ENCODE measurements around the gene RRP36. TPM values are rescaled to one million over a fixed set of nuclear protein-coding genes. Genes with fewer than 3 reads are reported as not detected.

Gene RRP36
- total and polyA plus RNA-seq, 4 experiments from 2014 or later, result 56.5 to 77.0 (median 62.1) TPM

GRCh38 chr6:43043310-43043709 is 21.9 kb downstream of the RRP36 start:
- Mint-ChIP-seq H3K36me3 (peaks cover 27 to 52% of the 10 kb centered on the region in 2 donors), H3K27ac (peak overlapping the region in 1 of 7 donors; percentile 32), H3K4me3 (no peak overlapping the region), H3K9me3 (no peaks in the 10 kb centered on the region), H3K4me1 (no peaks in the 10 kb centered on the region), H3K27me3 (no peaks in the 10 kb centered on the region)
- Histone ChIP-seq H3K4me1 (ENCODE audit: insufficient read depth, low read length) (no peaks in the 10 kb centered on the region), H3K27me3 (ENCODE audit: insufficient read depth, low read length) (no peaks in the 10 kb centered on the region), H3K9me3 (ENCODE audit: control insufficient read depth in 1 of 2, low read length in 2 of 2) (no peaks in the 10 kb centered on the region), H3K27ac (ENCODE audit: low read depth, low read length) (no peak overlapping the region), H3K36me3 (ENCODE audit: insufficient read depth, low read length) (peaks cover 37% of the 10 kb centered on the region), H3K4me3 (ENCODE audit: low read length in 2 of 2) (no peak overlapping the region)
- no peak for DNase-seq
- ChIA-PET CTCF (ENCODE audit: partially characterized antibody) (no interaction called here), POLR2A (ENCODE audit: partially characterized antibody) (interaction anchor here (1.5 kb wide), 1 partner anchor 22 kb away, joined by 4 read pairs; the partner anchor contains the start of gene RRP36)
- intact Hi-C loops (cut with micrococcal nuclease), result no loop called here

GRCh38 chr6:43045371-43045930 is 24.0 kb downstream of the RRP36 start:
- peaks cover 24 to 54% of the 10 kb centered on the region in 2 donors for H3K36me3 Mint-ChIP-seq

GRCh38 chr6:43047998-43048397 is 26.6 kb downstream of the RRP36 start:
- Mint-ChIP-seq H3K36me3 (peaks cover 20 to 47% of the 10 kb centered on the region in 2 donors), H3K4me1 (peaks cover 6 to 23% (median 18%) of the 10 kb centered on the region in 4 donors), H3K27ac (no peak overlapping the region), H3K4me3 (no peak overlapping the region), H3K9me3 (no peaks in the 10 kb centered on the region), H3K27me3 (no peaks in the 10 kb centered on the region)
- H3K9me3 ChIP-seq (ENCODE audit: control insufficient read depth in 1 of 2, low read length in 2 of 2), result no peaks in the 10 kb centered on the region
- H3K27ac ChIP-seq (ENCODE audit: low read depth, low read length), result no peak overlapping the region
- DNase-seq, result no peak
- H3K27me3 ChIP-seq (ENCODE audit: insufficient read depth, low read length), result no peaks in the 10 kb centered on the region
- intact Hi-C loops (cut with micrococcal nuclease), result no loop called here
- ChIA-PET CTCF (ENCODE audit: partially characterized antibody) (no interaction called here), POLR2A (ENCODE audit: partially characterized antibody) (no interaction called here)
- peaks cover 19% of the 10 kb centered on the region for H3K4me1 ChIP-seq (ENCODE audit: insufficient read depth, low read length)
- H3K36me3 ChIP-seq (ENCODE audit: insufficient read depth, low read length), result peaks cover 37% of the 10 kb centered on the region
- H3K4me3 ChIP-seq (ENCODE audit: low read length in 2 of 2), result no peak overlapping the region

More at GRCh38 chr6:43045371-43045930, 24.0 kb downstream of the RRP36 start:
- no peak overlapping the region for H3K4me3 ChIP-seq (ENCODE audit: low read length in 2 of 2)
- no peak overlapping the region for H3K27ac ChIP-seq (ENCODE audit: low read depth, low read length)
- no peak overlapping the region for H3K4me3 Mint-ChIP-seq
- H3K4me1 ChIP-seq (ENCODE audit: insufficient read depth, low read length), result no peaks in the 10 kb centered on the region
- no peaks in the 10 kb centered on the region for H3K27me3 Mint-ChIP-seq
- no peaks in the 10 kb centered on the region for H3K27me3 ChIP-seq (ENCODE audit: insufficient read depth, low read length)
- peak overlapping the region in 3 of 7 donors; percentile 41 to 70 (median 54) for H3K27ac Mint-ChIP-seq
- H3K36me3 ChIP-seq (ENCODE audit: insufficient read depth, low read length), result peaks cover 41% of the 10 kb centered on the region
- H3K9me3 Mint-ChIP-seq, result no peaks in the 10 kb centered on the region
- intact Hi-C loops (cut with micrococcal nuclease), result no loop called here
- DNase-seq, result no peak
- POLR2A ChIA-PET (ENCODE audit: partially characterized antibody), result interaction anchor here (0.5 to 1.1 kb wide), 3 partner anchors 8 to 996 kb away, joined by 3 to 4 read pairs (median 3); partner anchors contain the start of gene CUL7
- CTCF ChIA-PET (ENCODE audit: partially characterized antibody), result no interaction called here
- H3K4me1 Mint-ChIP-seq, result peaks cover 0 to under 1% (median under 1%) of the 10 kb centered on the region in 4 donors
- no peaks in the 10 kb centered on the region for H3K9me3 ChIP-seq (ENCODE audit: control insufficient read depth in 1 of 2, low read length in 2 of 2)

- H3K36me3 ChIP-seq (ENCODE audit: insufficient read depth, low read length), result peaks cover 20% of the 10 kb centered on the region
- peaks cover 31% of the 10 kb centered on the region for H3K4me1 ChIP-seq (ENCODE audit: insufficient read depth, low read length)
- no peaks in the 10 kb centered on the region for H3K27me3 ChIP-seq (ENCODE audit: insufficient read depth, low read length)
- no peak overlapping the region for H3K4me3 Mint-ChIP-seq
- no peak for DNase-seq
- no peak overlapping the region for H3K27ac ChIP-seq (ENCODE audit: low read depth, low read length)
- CTCF ChIA-PET (ENCODE audit: partially characterized antibody), result interaction anchor here (1.1 kb wide), 1 partner anchor 178 kb away, joined by 3 read pairs; the partner anchor contains the start of gene DNPH1
- peak overlapping the region in 4 of 7 donors; percentile 70 to 90 (median 83) for H3K27ac Mint-ChIP-seq
- POLR2A ChIA-PET (ENCODE audit: partially characterized antibody), result interaction anchor here (3.2 to 4.6 kb wide), 2 partner anchors 9 to 71 kb away, joined by 11 to 37 read pairs; partner anchors contain the start of genes KLC4, MRPL2 and PEX6
- no peaks in the 10 kb centered on the region for H3K9me3 ChIP-seq (ENCODE audit: control insufficient read depth in 1 of 2, low read length in 2 of 2)
- intact Hi-C loops (cut with micrococcal nuclease), result no loop called here
- H3K4me3 ChIP-seq (ENCODE audit: low read length in 2 of 2), result no peak overlapping the region
- H3K9me3 Mint-ChIP-seq, result peaks cover 0 to 2% (median 0%) of the 10 kb centered on the region in 8 donors
- peaks cover 13 to 39% (median 33%) of the 10 kb centered on the region in 4 donors for H3K4me1 Mint-ChIP-seq
- peaks cover 19 to 47% of the 10 kb centered on the region in 2 donors for H3K36me3 Mint-ChIP-seq
- no peaks in the 10 kb centered on the region for H3K27me3 Mint-ChIP-seq
Measured at GRCh38 chr6:43050981-43051380, 29.6 kb downstream of the RRP36 start.

GRCh38 chr6:43052225-43052841 is 30.9 kb downstream of the RRP36 start:
- CTCF ChIA-PET (ENCODE audit: partially characterized antibody), result no interaction called here
- intact Hi-C loops (cut with micrococcal nuclease), result no loop called here

GRCh38 chr6:43052842-43053544 is 31.6 kb downstream of the RRP36 start:
- Mint-ChIP-seq H3K9me3 (peaks cover 0 to 2% (median 0%) of the 10 kb centered on the region in 8 donors), H3K4me3 (peak overlapping the region; percentile 92 to 97 (median 94)), H3K4me1 (peaks cover 15 to 44% (median 38%) of the 10 kb centered on the region in 4 donors), H3K36me3 (peaks cover 15 to 38% of the 10 kb centered on the region in 2 donors), H3K27me3 (no peaks in the 10 kb centered on the region), H3K27ac (peak overlapping the region; percentile 94 to 98 (median 97))
- Histone ChIP-seq H3K9me3 (ENCODE audit: control insufficient read depth in 1 of 2, low read length in 2 of 2) (no peaks in the 10 kb centered on the region), H3K4me3 (ENCODE audit: low read length in 2 of 2) (peak overlapping the region; percentile 81 to 88), H3K36me3 (ENCODE audit: insufficient read depth, low read length) (peaks cover 21% of the 10 kb centered on the region), H3K27me3 (ENCODE audit: insufficient read depth, low read length) (no peaks in the 10 kb centered on the region), H3K27ac (ENCODE audit: low read depth, low read length) (peak overlapping the region; percentile 85), H3K4me1 (ENCODE audit: insufficient read depth, low read length) (peaks cover 34% of the 10 kb centered on the region)
- CTCF ChIA-PET (ENCODE audit: partially characterized antibody), result interaction anchor here (1.1 to 1.9 kb wide), 5 partner anchors 17 to 73 kb away, joined by 3 to 6 read pairs (median 3); partner anchors contain the start of gene RRP36
- POLR2A ChIA-PET (ENCODE audit: partially characterized antibody), result interaction anchor here (0.6 to 5.3 kb wide), 14 partner anchors 31 to 530 kb away, joined by 3 to 51 read pairs (median 4); partner anchors contain the start of genes ABCC10, CNPY3, KLHDC3 and MEA1
- intact Hi-C loops (cut with micrococcal nuclease), result loop anchor here (1.0 kb wide), 5 partner anchors 39 to 124 kb away; partner anchors contain the start of genes CNPY3, KLHDC3, PEX6 and PPP2R5D
- DNase-seq, result no peak

More at GRCh38 chr6:43052225-43052841, 30.9 kb downstream of the RRP36 start:
- Histone ChIP-seq H3K27ac (ENCODE audit: low read depth, low read length) (peak overlapping the region; percentile 85), H3K9me3 (ENCODE audit: control insufficient read depth in 1 of 2, low read length in 2 of 2) (no peaks in the 10 kb centered on the region), H3K27me3 (ENCODE audit: insufficient read depth, low read length) (no peaks in the 10 kb centered on the region), H3K4me1 (ENCODE audit: insufficient read depth, low read length) (peaks cover 31% of the 10 kb centered on the region), H3K4me3 (ENCODE audit: low read length in 2 of 2) (no peak overlapping the region), H3K36me3 (ENCODE audit: insufficient read depth, low read length) (peaks cover 19% of the 10 kb centered on the region)
- no peak for DNase-seq
- H3K27ac Mint-ChIP-seq, result peak overlapping the region; percentile 94 to 98 (median 97)
- H3K27me3 Mint-ChIP-seq, result no peaks in the 10 kb centered on the region
- peak overlapping the region; percentile 92 to 97 (median 94) for H3K4me3 Mint-ChIP-seq
- peaks cover 13 to 41% (median 33%) of the 10 kb centered on the region in 4 donors for H3K4me1 Mint-ChIP-seq
- H3K36me3 Mint-ChIP-seq, result peaks cover 19 to 41% of the 10 kb centered on the region in 2 donors
- POLR2A ChIA-PET (ENCODE audit: partially characterized antibody), result interaction anchor here (0.6 to 5.3 kb wide), 7 partner anchors 30 to 531 kb away, joined by 3 to 51 read pairs (median 37); partner anchors contain the start of genes CNPY3, KLHDC3, MEA1 and PEX6
- peaks cover 0 to 2% (median 0%) of the 10 kb centered on the region in 8 donors for H3K9me3 Mint-ChIP-seq
